Measurements from ENCODE around the gene ZYX.
"Not testable (repeated sequence)": the region's sequence is repeated elsewhere in the genome, so short reads cannot be mapped to it uniquely, and the experiment has no call there.

The ZYX gene

GRCh38 chr7:143388491-143389101 lies 7.5 kb downstream of the ZYX start:
- TF ChIP-seq POLR2A (IDR thresholded peaks at IDR 0.05; ENCODE audit: low read depth, low read length): no peak
- no peak for TF ChIP-seq TAF1 (IDR thresholded peaks at IDR 0.05; ENCODE audit: borderline replicate concordance, low read depth, low read length)
- TF ChIP-seq POLR2AphosphoS5 (IDR thresholded peaks at IDR 0.05; ENCODE audit: low read depth, low read length): 0 out of 2 replicates have a peak, but pooled peaks have one; percentile 1
- no peak for FAIRE-seq
- no peak for DNase-seq (ENCODE audit: insufficient read length)

- no peak for FAIRE-seq
- no peak for DNase-seq (ENCODE audit: insufficient read length)
- TF ChIP-seq POLR2AphosphoS5 (IDR thresholded peaks at IDR 0.05; ENCODE audit: low read depth, low read length) (no peak; the same call in 1 of the 2 replicates), TAF1 (IDR thresholded peaks at IDR 0.05; ENCODE audit: borderline replicate concordance, low read depth, low read length) (no peak), POLR2A (IDR thresholded peaks at IDR 0.05; ENCODE audit: low read depth, low read length) (peak; percentile 23; the same call in 1 of the 2 replicates)
Observed at GRCh38 chr7:143389316-143390103, 8.4 kb downstream of the ZYX start.

- TF ChIP-seq POLR2AphosphoS5 (IDR thresholded peaks at IDR 0.05; ENCODE audit: low read depth, low read length) (peak; percentile 54; the same call in 1 of the 2 replicates), POLR2A (IDR thresholded peaks at IDR 0.05; ENCODE audit: low read depth, low read length) (0 out of 2 replicates have a peak, but pooled peaks have one; percentile 5), TAF1 (IDR thresholded peaks at IDR 0.05; ENCODE audit: borderline replicate concordance, low read depth, low read length) (no peak)
- FAIRE-seq (no peak), DNase-seq (ENCODE audit: insufficient read length) (no peak)
Observed at GRCh38 chr7:143390104-143390772, 9.1 kb downstream of the ZYX start.

- TF ChIP-seq TAF1 (IDR thresholded peaks at IDR 0.05; ENCODE audit: borderline replicate concordance, low read depth, low read length) (no peak), POLR2A (IDR thresholded peaks at IDR 0.05; ENCODE audit: low read depth, low read length) (no peak), POLR2AphosphoS5 (IDR thresholded peaks at IDR 0.05; ENCODE audit: low read depth, low read length) (no peak)
- no peak for DNase-seq (ENCODE audit: insufficient read length)
- no peak for FAIRE-seq
Observed at GRCh38 chr7:143390773-143391317, 9.7 kb downstream of the ZYX start.

- TF ChIP-seq POLR2AphosphoS5 (IDR thresholded peaks at IDR 0.05; ENCODE audit: low read depth, low read length) (peak; percentile 63), TAF1 (IDR thresholded peaks at IDR 0.05; ENCODE audit: borderline replicate concordance, low read depth, low read length) (no peak), POLR2A (IDR thresholded peaks at IDR 0.05; ENCODE audit: low read depth, low read length) (peak; percentile 43; the same call in 1 of the 2 replicates)
- no peak for DNase-seq (ENCODE audit: insufficient read length)
- no peak for FAIRE-seq
Observed at GRCh38 chr7:143391462-143392404, 10.6 kb downstream of the ZYX start.

GRCh38 chr7:143392427-143392826 lies 11.3 kb downstream of the ZYX start:
- not testable (repeated sequence) for FAIRE-seq

GRCh38 chr7:143392875-143393266 lies 11.7 kb downstream of the ZYX start:
- no peak for FAIRE-seq
- no peak for TF ChIP-seq POLR2A (IDR thresholded peaks at IDR 0.05; ENCODE audit: low read depth, low read length)
- TF ChIP-seq TAF1 (IDR thresholded peaks at IDR 0.05; ENCODE audit: borderline replicate concordance, low read depth, low read length): no peak
- TF ChIP-seq POLR2AphosphoS5 (IDR thresholded peaks at IDR 0.05; ENCODE audit: low read depth, low read length): no peak; the same call in 1 of the 2 replicates
- DNase-seq (ENCODE audit: insufficient read length): no peak

More at GRCh38 chr7:143392427-143392826, 11.3 kb downstream of the ZYX start:
- DNase-seq (ENCODE audit: insufficient read length): not testable (repeated sequence)

GRCh38 chr7:143393267-143394041 lies 12.3 kb downstream of the ZYX start:
- FAIRE-seq (no peak), DNase-seq (ENCODE audit: insufficient read length) (no peak)
- no peak for TF ChIP-seq POLR2AphosphoS5 (IDR thresholded peaks at IDR 0.05; ENCODE audit: low read depth, low read length)
- no peak for TF ChIP-seq POLR2A (IDR thresholded peaks at IDR 0.05; ENCODE audit: low read depth, low read length)
- no peak for TF ChIP-seq TAF1 (IDR thresholded peaks at IDR 0.05; ENCODE audit: borderline replicate concordance, low read depth, low read length)

- DNase-seq (ENCODE audit: insufficient read length) (no peak), FAIRE-seq (no peak)
- TF ChIP-seq TAF1 (IDR thresholded peaks at IDR 0.05; ENCODE audit: borderline replicate concordance, low read depth, low read length) (no peak), POLR2AphosphoS5 (IDR thresholded peaks at IDR 0.05; ENCODE audit: low read depth, low read length) (no peak; the same call in 1 of the 2 replicates), POLR2A (IDR thresholded peaks at IDR 0.05; ENCODE audit: low read depth, low read length) (no peak)
Observed at GRCh38 chr7:143394068-143394467, 12.9 kb downstream of the ZYX start.

- no peak for FAIRE-seq
- no peak for TF ChIP-seq TAF1 (IDR thresholded peaks at IDR 0.05; ENCODE audit: borderline replicate concordance, low read depth, low read length)
- no peak for TF ChIP-seq POLR2A (IDR thresholded peaks at IDR 0.05; ENCODE audit: low read depth, low read length)
- TF ChIP-seq POLR2AphosphoS5 (IDR thresholded peaks at IDR 0.05; ENCODE audit: low read depth, low read length): no peak
- DNase-seq (ENCODE audit: insufficient read length): no peak
Observed at GRCh38 chr7:143394777-143395176, 13.6 kb downstream of the ZYX start.

All from GM12892 (cell line).